Measurements from ENCODE around the gene DIS3L2.

DNA sequence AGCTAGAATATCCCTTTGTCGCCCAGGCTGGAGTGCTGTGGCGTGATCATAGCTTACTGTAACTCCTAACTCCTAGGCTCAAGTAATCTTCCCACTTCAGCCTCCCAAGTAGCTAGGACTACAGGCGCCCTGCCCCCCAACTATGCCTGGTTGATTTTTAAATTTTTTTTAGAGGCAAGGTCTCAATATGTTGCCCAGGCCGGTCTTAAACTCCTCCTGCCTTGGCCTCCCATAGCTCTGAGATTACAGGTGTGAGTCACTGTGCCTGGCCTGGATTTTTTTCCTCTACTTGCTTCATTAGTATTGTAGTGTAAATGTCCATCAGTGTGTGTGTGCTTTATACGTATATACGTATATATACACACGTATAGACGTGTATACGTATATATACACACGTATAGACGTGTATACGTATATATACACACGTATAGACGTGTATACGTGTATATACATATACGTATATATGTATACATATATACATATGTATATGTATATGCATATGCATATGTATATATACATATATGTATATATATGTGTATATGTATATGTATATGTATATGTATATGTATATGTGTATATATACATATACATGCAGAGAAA, 124.4 kb downstream of the DIS3L2 start:
- TF ChIP-seq POLR2A (IDR thresholded peaks at IDR 0.05; ENCODE audit: low read length) (no peak), GATA1 (IDR thresholded peaks at IDR 0.05; ENCODE audit: low read depth, low read length) (no peak)

Measured in erythroblast (primary cell).